Measurements from ENCODE around the gene EEFSEC.

DNA sequence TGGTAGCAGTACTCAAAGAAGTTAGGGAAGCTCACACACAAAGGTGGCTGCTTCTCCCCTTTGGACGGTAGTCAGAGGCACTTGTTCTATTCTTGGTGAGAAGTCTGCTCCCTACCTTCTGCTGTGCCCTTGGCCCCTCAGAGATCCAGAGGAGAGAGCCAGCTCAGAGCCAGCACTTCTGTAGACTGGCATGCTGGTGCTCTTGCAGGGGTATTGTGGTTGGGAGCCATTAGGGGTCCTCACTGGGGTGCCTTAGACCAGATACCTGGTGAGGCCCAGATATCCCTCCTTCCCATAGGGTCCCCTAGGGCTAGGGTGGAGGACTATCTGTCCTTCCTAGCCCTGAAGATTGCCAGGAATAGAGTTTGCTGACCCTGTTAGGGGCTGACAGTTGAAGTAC lies 140.6 kb downstream of the EEFSEC start:
- TF ChIP-seq, protein P1, sequence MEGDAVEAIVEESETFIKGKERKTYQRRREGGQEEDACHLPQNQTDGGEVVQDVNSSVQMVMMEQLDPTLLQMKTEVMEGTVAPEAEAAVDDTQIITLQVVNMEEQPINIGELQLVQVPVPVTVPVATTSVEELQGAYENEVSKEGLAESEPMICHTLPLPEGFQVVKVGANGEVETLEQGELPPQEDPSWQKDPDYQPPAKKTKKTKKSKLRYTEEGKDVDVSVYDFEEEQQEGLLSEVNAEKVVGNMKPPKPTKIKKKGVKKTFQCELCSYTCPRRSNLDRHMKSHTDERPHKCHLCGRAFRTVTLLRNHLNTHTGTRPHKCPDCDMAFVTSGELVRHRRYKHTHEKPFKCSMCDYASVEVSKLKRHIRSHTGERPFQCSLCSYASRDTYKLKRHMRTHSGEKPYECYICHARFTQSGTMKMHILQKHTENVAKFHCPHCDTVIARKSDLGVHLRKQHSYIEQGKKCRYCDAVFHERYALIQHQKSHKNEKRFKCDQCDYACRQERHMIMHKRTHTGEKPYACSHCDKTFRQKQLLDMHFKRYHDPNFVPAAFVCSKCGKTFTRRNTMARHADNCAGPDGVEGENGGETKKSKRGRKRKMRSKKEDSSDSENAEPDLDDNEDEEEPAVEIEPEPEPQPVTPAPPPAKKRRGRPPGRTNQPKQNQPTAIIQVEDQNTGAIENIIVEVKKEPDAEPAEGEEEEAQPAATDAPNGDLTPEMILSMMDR (IDR thresholded peaks at IDR 0.05; ENCODE audit: control extremely low read depth in 1 of 3, insufficient read depth in 1 of 3, low read depth in 1 of 3, low read length in 3 of 3), result no peak
- no peak for TF ChIP-seq ZNF274 (IDR thresholded peaks at IDR 0.05; ENCODE audit: borderline replicate concordance, extremely low read depth, low read length)
- TF ChIP-seq POLR2AphosphoS5 (IDR thresholded peaks at IDR 0.05; ENCODE audit: low read depth, low read length), result no peak
- no peak for TF ChIP-seq TAF1 (IDR thresholded peaks at IDR 0.05; ENCODE audit: low read depth, low read length)
